Large intestine (tissue), 3 donors: Measurements from ENCODE around the gene PSMG3. TPM values are rescaled to one million over a fixed set of nuclear protein-coding genes. Genes with fewer than 3 reads are reported as not detected.

ENCODE experiments used
- DNase-seq, 2 donors: peaks; one replicate each; pipeline versions ENCODE4 v3.0.0 to v3.0.0-alpha.2; 2013
- H3K27ac ChIP-seq: one replicate; pipeline ENCODE4 v1.5.1; 2013; ENCODE audit warnings: low read length
- H3K27me3 ChIP-seq: 2 replicates; pipeline ENCODE4 v1.6.1; 2013; ENCODE audit warnings: low read length; ENCODE audit not compliant: control insufficient read depth, insufficient read depth
- H3K36me3 ChIP-seq: 2 replicates; pipeline ENCODE4 v1.6.1; 2013; ENCODE audit warnings: low read length; ENCODE audit not compliant: control insufficient read depth, insufficient read depth
- H3K4me1 ChIP-seq: one replicate; pipeline ENCODE4 v1.6.1; 2013; ENCODE audit warnings: low read length; ENCODE audit not compliant: control insufficient read depth, insufficient read depth
- H3K4me3 ChIP-seq: one replicate; pipeline ENCODE4 v1.5.1; 2013; ENCODE audit warnings: low read length
- H3K9me3 ChIP-seq: one replicate; pipeline ENCODE4 v1.6.1; 2013; ENCODE audit warnings: mild to moderate bottlenecking, low read depth, low read length, moderate library complexity; ENCODE audit not compliant: control insufficient read depth
- WGBS: methylation state at CpG from one replicate; pipeline ENCODE4 v1.1.5; 2013; ENCODE audit warnings: low lambda C conversion rate; ENCODE audit not compliant: insufficient coverage; 5-methylcytosine and 5-hydroxymethylcytosine counted together
- polyA plus RNA-seq: library from polyadenylated mRNA; unstranded; fragments of 120-200 nt; gene quantifications from one replicate; pipeline ENCODE4 v1.2.1, GENCODE V29; 2013

Gene PSMG3
- polyA plus RNA-seq, 1 donor: 31.7 TPM

DNA sequence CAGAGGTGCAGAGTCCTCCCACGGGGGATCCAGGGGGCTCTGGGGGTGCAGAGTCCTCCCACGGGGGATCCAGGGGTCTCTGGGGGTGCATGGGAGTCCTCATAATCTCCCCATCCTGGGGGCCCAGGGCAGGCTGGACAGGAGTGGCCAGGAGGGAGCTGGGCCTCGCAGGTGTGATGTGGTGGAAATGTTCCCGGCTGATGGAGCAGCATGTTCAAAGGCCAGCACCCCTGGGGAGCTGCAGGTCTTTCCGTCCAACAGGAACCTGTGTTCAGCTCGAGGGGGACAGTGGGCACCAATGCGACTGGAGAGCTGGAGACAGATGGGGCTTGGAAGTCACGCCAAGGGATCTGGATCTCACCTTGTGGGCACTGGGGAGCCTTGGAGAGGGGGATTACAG, 38.5 kb upstream of the PSMG3 start:
- DNase-seq: no peak
- no CpG with 5 or more reads among the region's 8 CpGs for WGBS
- Histone ChIP-seq H3K27me3 (peaks cover 12% of the 10 kb centered on the region), H3K4me1 (no peaks in the 10 kb centered on the region), H3K36me3 (no peaks in the 10 kb centered on the region), H3K27ac (no peak overlapping the region), H3K9me3 (no peaks in the 10 kb centered on the region), H3K4me3 (no peak overlapping the region)

DNA sequence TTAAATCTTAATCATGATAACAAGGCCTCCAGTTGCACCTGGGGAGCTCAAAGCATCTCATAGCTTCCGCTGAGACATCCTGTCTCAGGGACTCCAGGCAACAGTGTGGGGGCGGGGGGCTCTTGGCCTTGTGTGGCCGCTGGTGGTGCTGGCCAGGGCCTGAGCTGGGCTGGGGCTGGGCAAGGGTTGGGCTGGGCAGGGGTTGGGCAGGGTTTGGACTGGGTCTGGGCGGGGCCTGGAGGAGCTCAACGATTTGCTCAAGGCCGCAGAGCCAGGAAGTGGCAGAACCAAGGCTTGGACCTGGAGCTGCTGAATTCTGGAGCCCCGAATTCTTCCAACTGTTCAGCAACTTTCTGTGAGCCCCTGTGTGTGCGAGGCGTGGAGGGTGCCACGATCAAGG, 37.9 kb upstream of the PSMG3 start:
- no peaks in the 10 kb centered on the region for H3K36me3 ChIP-seq
- no CpG with 5 or more reads among the region's 10 CpGs for WGBS
- H3K4me3 ChIP-seq: no peak overlapping the region
- H3K27ac ChIP-seq: no peak overlapping the region
- no peaks in the 10 kb centered on the region for H3K4me1 ChIP-seq
- DNase-seq: no peak
- no peaks in the 10 kb centered on the region for H3K9me3 ChIP-seq
- H3K27me3 ChIP-seq: peaks cover 12% of the 10 kb centered on the region

DNA sequence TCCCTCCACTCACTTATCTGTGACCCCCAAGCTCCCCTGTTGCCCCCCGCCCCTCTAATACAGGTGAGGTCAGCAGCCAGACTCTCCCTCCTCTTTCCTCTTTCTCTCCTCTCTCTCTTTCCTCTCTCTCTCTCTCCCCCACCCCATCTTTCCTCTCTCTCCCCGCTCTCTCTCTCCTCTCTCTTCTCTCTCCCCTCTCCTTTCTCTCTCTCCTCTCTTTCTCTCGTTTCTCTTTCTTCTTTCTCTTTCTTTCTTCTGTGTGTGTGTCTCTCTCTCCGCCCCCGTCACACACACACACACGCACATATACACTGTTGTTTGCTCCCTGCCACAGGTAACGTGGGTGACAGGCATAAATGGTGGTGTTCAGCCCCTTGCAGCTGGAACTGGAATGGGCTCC, 37.2 kb upstream of the PSMG3 start:
- H3K4me1 ChIP-seq: no peaks in the 10 kb centered on the region
- no peaks in the 10 kb centered on the region for H3K9me3 ChIP-seq
- 30% methylated on average over 3 of the region's 7 CpGs for WGBS
- H3K27me3 ChIP-seq: peaks cover 12% of the 10 kb centered on the region
- no peak overlapping the region for H3K4me3 ChIP-seq
- DNase-seq: no peak
- H3K36me3 ChIP-seq: no peaks in the 10 kb centered on the region
- H3K27ac ChIP-seq: no peak overlapping the region

DNA sequence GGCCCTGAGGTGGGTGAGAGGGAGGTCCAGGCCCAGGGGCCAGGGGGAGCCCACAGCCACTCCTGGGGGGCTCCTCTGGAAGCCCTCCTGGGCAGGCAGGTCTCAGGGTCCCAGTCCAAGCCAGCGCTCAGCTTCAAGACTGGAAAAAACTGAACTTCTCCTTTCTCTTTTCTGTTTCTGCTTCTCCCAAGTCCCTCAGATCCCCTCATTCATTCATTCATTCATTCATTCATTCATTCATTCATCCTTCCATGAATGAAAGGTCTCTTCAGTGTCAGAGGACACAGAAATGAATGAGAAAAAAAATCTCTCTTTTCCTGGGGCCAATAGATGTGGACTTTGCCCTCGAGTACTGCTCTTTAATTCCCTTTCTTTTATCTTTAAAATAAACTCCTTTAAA, 34.6 kb upstream of the PSMG3 start:
- no peak for DNase-seq
- WGBS: no CpG with 5 or more reads among the region's 2 CpGs

GRCh38 chr7:1603346-1604225, 33.8 kb upstream of the PSMG3 start:
- H3K4me3 ChIP-seq: no peak overlapping the region
- WGBS: no CpG with 5 or more reads among the region's 41 CpGs
- DNase-seq: no peak
- H3K4me1 ChIP-seq: no peaks in the 10 kb centered on the region
- H3K27me3 ChIP-seq: peaks cover 12% of the 10 kb centered on the region
- H3K9me3 ChIP-seq: no peaks in the 10 kb centered on the region
- H3K36me3 ChIP-seq: no peaks in the 10 kb centered on the region
- no peak overlapping the region for H3K27ac ChIP-seq

More for the DNA sequence above, 34.6 kb upstream of the PSMG3 start:
- no peak overlapping the region for H3K4me3 ChIP-seq
- H3K27me3 ChIP-seq: peaks cover 12% of the 10 kb centered on the region
- no peak overlapping the region for H3K27ac ChIP-seq
- no peaks in the 10 kb centered on the region for H3K9me3 ChIP-seq
- no peaks in the 10 kb centered on the region for H3K4me1 ChIP-seq
- no peaks in the 10 kb centered on the region for H3K36me3 ChIP-seq

- Histone ChIP-seq H3K9me3 (no peaks in the 10 kb centered on the region), H3K4me1 (no peaks in the 10 kb centered on the region), H3K36me3 (no peaks in the 10 kb centered on the region), H3K27me3 (peaks cover 8% of the 10 kb centered on the region), H3K27ac (no peak overlapping the region), H3K4me3 (no peak overlapping the region)
- DNase-seq: no peak
- WGBS: no CpG with 5 or more reads among the region's 15 CpGs
Observed at GRCh38 chr7:1602386-1602785, 32.6 kb upstream of the PSMG3 start.

DNA sequence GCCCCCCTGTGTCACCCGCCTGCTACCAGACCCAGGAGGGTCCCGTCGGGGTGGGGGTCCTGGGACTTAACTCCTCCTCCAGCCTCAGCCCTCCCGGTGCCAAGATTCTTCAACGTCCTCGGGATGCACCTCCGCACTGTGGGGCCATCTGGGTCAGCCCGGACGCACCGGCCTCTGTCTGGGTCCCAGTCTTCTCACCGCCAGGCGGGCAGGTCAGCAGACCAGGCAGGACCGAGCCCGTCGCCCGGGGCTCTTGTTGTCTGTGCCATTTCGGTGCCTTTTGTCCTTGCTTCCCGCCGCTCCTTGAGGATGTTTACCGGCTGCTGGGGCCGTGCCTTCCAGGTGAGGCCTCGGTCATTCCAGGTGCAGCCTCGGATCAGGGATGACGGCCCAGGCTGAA, 32.1 kb upstream of the PSMG3 start:
- no peaks in the 10 kb centered on the region for H3K4me1 ChIP-seq
- WGBS: no CpG with 5 or more reads among the region's 24 CpGs
- DNase-seq: no peak
- peaks cover 8% of the 10 kb centered on the region for H3K27me3 ChIP-seq
- no peak overlapping the region for H3K27ac ChIP-seq
- H3K4me3 ChIP-seq: no peak overlapping the region
- no peaks in the 10 kb centered on the region for H3K36me3 ChIP-seq
- H3K9me3 ChIP-seq: no peaks in the 10 kb centered on the region

GRCh38 chr7:1599640-1600395, 30.0 kb upstream of the PSMG3 start:
- H3K36me3 ChIP-seq: no peaks in the 10 kb centered on the region
- H3K9me3 ChIP-seq: no peaks in the 10 kb centered on the region
- no peak overlapping the region for H3K27ac ChIP-seq
- no peak for DNase-seq
- no peak overlapping the region for H3K4me3 ChIP-seq
- WGBS: no CpG with 5 or more reads among the region's 29 CpGs
- H3K4me1 ChIP-seq: no peaks in the 10 kb centered on the region
- peaks cover 5% of the 10 kb centered on the region for H3K27me3 ChIP-seq

DNA sequence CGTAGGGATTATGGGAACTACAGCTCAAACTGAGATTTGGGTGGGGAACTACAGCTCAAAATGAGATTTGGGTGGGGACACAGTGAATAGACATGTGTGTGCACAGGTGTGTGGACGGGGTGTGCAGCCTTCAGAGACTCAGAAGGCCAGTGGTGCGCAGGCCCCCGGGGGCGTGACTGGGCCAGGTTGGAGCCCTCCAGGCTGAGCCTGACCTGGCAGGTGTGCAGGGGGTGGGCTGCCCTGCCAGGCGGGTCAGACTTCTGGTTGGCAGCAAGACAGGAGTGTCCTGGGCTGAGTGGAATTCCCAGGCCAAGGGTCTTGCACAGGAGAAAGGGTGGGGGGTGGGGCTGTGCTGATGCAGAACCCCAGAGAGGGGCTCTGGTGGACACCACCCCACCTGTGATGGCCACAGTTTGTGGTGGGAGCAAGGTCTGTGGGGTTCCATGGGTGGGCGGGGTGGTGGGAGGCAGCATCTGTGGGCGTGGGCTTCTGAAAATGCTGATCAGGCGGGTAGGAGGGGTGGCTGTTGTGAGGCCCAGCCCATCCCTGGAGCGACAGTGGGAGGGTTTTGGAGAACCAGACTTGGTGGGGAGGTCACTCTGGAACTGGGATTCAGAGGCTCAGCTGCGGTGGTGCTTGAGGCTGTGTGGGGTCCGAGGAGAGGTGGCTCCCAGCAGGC, 29.3 kb upstream of the PSMG3 start:
- Histone ChIP-seq H3K27ac (no peak overlapping the region), H3K4me1 (no peaks in the 10 kb centered on the region), H3K36me3 (no peaks in the 10 kb centered on the region), H3K27me3 (peaks cover 2% of the 10 kb centered on the region), H3K9me3 (no peaks in the 10 kb centered on the region), H3K4me3 (no peak overlapping the region)
- WGBS: no CpG with 5 or more reads among the region's 12 CpGs
- DNase-seq: no peak

DNA sequence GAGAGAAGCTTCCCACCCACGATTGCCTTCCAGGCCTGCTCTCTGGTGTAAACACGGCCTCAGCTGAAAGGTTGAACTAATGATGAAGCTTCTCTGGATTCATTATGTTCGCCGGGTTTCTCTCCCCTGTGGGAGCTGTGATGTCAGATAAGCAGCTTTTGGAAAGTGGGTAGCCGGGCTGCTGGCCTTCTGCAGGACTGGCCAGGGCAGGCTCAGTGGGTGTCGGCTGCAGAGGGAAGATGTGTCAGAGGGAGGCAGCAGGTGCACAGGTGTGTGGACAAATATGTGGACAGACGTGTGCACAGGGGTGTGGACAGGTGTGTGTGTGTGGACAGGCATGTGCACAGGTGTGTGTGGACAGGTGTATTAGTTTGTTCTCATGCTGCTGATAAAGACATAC, 28.5 kb upstream of the PSMG3 start:
- no peaks in the 10 kb centered on the region for H3K27me3 ChIP-seq
- no peaks in the 10 kb centered on the region for H3K9me3 ChIP-seq
- no peaks in the 10 kb centered on the region for H3K36me3 ChIP-seq
- WGBS: no CpG with 5 or more reads among the region's 7 CpGs
- no peaks in the 10 kb centered on the region for H3K4me1 ChIP-seq
- H3K27ac ChIP-seq: no peak overlapping the region
- H3K4me3 ChIP-seq: no peak overlapping the region
- DNase-seq: no peak
